ENCODE results near the gene PKD1L1.

GRCh38 chr7:47812429-47813136 is 135.7 kb downstream of the PKD1L1 start:
- TF ChIP-seq POLR2A (IDR thresholded peaks at IDR 0.05) (no peak), CTCF (IDR thresholded peaks at IDR 0.05) (no peak)

All from heart left ventricle (tissue), 13 donors.